ENCODE measurements around the gene ARVCF. TPM values are rescaled to one million over a fixed set of nuclear protein-coding genes. Genes with fewer than 3 reads are reported as not detected.

Gene ARVCF
- total and polyA plus RNA-seq, 2 experiments from 2014 or later = 15.6 to 122 TPM

DNA sequence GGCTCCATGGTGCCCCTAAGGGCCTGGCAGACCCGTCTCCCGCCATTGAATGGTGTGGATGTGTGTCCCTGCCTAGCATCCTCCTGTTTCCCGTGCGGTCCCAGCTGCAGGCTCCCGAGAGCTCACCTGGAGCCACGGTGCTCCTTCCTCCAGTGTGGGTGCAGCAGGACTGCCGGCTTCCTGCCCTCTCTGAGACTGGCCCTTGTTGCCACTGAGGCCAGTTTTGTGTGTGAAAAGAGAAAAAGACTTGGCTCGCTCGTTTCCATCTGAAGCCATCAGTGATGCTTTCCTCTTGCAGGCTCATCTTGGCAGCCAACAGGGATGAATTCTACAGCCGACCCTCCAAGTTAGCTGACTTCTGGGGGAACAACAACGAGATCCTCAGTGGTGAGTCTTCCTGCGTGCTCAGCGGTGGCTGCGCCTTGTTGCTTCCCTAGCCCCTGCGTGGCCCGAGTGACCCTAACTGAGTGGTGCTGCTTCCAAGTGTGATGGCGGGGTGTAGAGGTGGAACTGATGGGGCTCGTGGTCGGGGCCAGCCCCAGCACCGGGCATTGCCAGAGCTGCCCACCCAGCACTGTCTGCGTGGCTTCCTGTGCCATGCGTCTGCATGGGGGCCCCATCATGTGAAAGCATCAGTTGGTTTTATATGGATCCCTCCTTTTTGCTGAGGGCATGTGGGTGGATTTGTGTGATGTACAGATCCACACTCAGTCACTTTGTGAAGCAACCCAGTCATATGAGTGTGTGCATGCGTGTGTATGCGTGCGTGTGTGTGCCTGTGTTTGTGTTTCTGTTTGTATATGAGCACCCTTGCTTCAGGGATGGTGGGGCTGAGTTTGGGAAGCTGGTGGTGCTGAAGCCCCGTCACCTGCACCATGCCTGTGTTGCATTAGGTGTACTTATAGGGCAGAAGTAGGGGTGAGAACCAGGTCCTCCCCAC is 26.7 kb upstream of the ARVCF start:
- no peaks in the 10 kb centered on the region; the same call in none of the 2 replicates for H4K20me1 ChIP-seq (replicated peaks; ENCODE audit: insufficient read depth)
- H3K27ac ChIP-seq (ENCODE audit: low read depth) = no peak overlapping the region
- H3F3A ChIP-seq (replicated peaks; ENCODE audit: low read depth) = no peaks in the 10 kb centered on the region
- Mint-ChIP-seq H3K9me3 (peaks cover 7% of the 10 kb centered on the region; the same call in 1 of the 3 replicates), H3K4me1 (no peaks in the 10 kb centered on the region), H3K27ac (no peak overlapping the region), H3K36me3 (ENCODE audit: low read depth) (peaks cover 11% of the 10 kb centered on the region; the same call in 2 of the 3 replicates), H3K4me3 (no peak overlapping the region), H3K27me3 (ENCODE audit: insufficient read depth, low read depth, poor library complexity) (peaks cover 3% of the 10 kb centered on the region)
- no peak overlapping the region for H3K4me3 ChIP-seq
- H2AFZ ChIP-seq = no peak overlapping the region
- DNase-seq (ENCODE audit: low spot score) (no peak), ATAC-seq (no peak)
- H3K4me1 ChIP-seq (ENCODE audit: insufficient read depth) = no peaks in the 10 kb centered on the region
- no peaks in the 10 kb centered on the region for H3K36me3 ChIP-seq (ENCODE audit: insufficient read depth)
- TF ChIP-seq ZNF331 (CRISPR knock-in tag; IDR thresholded peaks at IDR 0.05; ENCODE audit: low read depth) = no peak
- TF ChIP-seq, protein P1, sequence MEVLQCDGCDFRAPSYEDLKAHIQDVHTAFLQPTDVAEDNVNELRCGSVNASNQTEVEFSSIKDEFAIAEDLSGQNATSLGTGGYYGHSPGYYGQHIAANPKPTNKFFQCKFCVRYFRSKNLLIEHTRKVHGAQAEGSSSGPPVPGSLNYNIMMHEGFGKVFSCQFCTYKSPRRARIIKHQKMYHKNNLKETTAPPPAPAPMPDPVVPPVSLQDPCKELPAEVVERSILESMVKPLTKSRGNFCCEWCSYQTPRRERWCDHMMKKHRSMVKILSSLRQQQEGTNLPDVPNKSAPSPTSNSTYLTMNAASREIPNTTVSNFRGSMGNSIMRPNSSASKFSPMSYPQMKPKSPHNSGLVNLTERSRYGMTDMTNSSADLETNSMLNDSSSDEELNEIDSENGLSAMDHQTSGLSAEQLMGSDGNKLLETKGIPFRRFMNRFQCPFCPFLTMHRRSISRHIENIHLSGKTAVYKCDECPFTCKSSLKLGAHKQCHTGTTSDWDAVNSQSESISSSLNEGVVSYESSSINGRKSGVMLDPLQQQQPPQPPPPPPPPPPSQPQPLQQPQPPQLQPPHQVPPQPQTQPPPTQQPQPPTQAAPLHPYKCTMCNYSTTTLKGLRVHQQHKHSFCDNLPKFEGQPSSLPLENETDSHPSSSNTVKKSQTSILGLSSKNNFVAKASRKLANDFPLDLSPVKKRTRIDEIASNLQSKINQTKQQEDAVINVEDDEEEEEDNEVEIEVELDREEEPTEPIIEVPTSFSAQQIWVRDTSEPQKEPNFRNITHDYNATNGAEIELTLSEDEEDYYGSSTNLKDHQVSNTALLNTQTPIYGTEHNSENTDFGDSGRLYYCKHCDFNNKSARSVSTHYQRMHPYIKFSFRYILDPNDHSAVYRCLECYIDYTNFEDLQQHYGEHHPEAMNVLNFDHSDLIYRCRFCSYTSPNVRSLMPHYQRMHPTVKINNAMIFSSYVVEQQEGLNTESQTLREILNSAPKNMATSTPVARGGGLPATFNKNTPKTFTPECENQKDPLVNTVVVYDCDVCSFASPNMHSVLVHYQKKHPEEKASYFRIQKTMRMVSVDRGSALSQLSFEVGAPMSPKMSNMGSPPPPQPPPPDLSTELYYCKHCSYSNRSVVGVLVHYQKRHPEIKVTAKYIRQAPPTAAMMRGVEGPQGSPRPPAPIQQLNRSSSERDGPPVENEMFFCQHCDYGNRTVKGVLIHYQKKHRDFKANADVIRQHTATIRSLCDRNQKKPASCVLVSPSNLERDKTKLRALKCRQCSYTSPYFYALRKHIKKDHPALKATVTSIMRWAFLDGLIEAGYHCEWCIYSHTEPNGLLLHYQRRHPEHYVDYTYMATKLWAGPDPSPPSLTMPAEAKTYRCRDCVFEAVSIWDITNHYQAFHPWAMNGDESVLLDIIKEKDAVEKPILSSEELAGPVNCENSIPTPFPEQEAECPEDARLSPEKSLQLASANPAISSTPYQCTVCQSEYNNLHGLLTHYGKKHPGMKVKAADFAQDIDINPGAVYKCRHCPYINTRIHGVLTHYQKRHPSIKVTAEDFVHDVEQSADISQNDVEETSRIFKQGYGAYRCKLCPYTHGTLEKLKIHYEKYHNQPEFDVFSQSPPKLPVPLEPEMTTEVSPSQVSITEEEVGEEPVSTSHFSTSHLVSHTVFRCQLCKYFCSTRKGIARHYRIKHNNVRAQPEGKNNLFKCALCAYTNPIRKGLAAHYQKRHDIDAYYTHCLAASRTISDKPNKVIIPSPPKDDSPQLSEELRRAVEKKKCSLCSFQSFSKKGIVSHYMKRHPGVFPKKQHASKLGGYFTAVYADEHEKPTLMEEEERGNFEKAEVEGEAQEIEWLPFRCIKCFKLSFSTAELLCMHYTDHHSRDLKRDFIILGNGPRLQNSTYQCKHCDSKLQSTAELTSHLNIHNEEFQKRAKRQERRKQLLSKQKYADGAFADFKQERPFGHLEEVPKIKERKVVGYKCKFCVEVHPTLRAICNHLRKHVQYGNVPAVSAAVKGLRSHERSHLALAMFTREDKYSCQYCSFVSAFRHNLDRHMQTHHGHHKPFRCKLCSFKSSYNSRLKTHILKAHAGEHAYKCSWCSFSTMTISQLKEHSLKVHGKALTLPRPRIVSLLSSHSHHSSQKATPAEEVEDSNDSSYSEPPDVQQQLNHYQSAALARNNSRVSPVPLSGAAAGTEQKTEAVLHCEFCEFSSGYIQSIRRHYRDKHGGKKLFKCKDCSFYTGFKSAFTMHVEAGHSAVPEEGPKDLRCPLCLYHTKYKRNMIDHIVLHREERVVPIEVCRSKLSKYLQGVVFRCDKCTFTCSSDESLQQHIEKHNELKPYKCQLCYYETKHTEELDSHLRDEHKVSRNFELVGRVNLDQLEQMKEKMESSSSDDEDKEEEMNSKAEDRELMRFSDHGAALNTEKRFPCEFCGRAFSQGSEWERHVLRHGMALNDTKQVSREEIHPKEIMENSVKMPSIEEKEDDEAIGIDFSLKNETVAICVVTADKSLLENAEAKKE (CRISPR knock-in tag; IDR thresholded peaks at IDR 0.05) = no peak
- TF ChIP-seq, protein P2, sequence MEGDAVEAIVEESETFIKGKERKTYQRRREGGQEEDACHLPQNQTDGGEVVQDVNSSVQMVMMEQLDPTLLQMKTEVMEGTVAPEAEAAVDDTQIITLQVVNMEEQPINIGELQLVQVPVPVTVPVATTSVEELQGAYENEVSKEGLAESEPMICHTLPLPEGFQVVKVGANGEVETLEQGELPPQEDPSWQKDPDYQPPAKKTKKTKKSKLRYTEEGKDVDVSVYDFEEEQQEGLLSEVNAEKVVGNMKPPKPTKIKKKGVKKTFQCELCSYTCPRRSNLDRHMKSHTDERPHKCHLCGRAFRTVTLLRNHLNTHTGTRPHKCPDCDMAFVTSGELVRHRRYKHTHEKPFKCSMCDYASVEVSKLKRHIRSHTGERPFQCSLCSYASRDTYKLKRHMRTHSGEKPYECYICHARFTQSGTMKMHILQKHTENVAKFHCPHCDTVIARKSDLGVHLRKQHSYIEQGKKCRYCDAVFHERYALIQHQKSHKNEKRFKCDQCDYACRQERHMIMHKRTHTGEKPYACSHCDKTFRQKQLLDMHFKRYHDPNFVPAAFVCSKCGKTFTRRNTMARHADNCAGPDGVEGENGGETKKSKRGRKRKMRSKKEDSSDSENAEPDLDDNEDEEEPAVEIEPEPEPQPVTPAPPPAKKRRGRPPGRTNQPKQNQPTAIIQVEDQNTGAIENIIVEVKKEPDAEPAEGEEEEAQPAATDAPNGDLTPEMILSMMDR (conservative IDR thresholded peaks at IDR 0.05; ENCODE audit: low read depth in 2 of 2) = no peak
- TF ChIP-seq REST (IDR thresholded peaks at IDR 0.05; ENCODE audit: unreplicated experiment) = no peak
- no peak overlapping the region for H3K4me2 ChIP-seq
- no peaks in the 10 kb centered on the region for H3K27me3 ChIP-seq (ENCODE audit: insufficient read depth)
- no peaks in the 10 kb centered on the region for H3K79me2 ChIP-seq (replicated peaks; ENCODE audit: insufficient read depth)
- H3K9me2 ChIP-seq (ENCODE audit: insufficient read depth) = no peaks in the 10 kb centered on the region
